ENCODE results near the gene NKAIN2.
"Not testable (repeated sequence)": the region's sequence is repeated elsewhere in the genome, so short reads cannot be mapped to it uniquely, and the experiment has no call there.

NKAIN2 gene

DNA sequence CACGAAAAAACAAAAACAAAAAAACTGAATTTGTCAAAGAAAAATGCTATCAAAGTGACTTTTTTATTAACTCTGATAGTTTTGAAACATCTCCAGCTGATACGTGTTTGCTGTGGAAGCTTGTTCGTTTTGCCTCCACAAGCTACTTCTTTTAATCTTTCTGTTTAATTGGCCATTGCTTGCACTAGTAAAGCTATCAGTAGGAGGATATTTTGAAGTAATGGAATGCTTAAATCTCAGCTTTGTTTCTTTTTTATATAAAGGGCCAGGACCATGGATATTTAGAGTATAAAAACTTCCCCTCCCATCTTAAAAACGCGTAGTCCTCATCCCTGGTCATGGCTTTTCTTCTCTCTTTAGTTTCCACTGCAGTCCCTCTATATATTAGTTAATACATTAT lies 344.0 kb downstream of the NKAIN2 start:
- TF ChIP-seq, protein P1, sequence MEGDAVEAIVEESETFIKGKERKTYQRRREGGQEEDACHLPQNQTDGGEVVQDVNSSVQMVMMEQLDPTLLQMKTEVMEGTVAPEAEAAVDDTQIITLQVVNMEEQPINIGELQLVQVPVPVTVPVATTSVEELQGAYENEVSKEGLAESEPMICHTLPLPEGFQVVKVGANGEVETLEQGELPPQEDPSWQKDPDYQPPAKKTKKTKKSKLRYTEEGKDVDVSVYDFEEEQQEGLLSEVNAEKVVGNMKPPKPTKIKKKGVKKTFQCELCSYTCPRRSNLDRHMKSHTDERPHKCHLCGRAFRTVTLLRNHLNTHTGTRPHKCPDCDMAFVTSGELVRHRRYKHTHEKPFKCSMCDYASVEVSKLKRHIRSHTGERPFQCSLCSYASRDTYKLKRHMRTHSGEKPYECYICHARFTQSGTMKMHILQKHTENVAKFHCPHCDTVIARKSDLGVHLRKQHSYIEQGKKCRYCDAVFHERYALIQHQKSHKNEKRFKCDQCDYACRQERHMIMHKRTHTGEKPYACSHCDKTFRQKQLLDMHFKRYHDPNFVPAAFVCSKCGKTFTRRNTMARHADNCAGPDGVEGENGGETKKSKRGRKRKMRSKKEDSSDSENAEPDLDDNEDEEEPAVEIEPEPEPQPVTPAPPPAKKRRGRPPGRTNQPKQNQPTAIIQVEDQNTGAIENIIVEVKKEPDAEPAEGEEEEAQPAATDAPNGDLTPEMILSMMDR (conservative IDR thresholded peaks at IDR 0.05; ENCODE audit: low read depth): no peak
- ChIA-PET POLR2A (ENCODE audit: low non-redundant PET) (no interaction called here), CTCF (interaction anchor here (0.6 kb wide), 2 partner anchors 247 to 1198 kb away, joined by 3 to 5 read pairs; no protein-coding TSS in a partner anchor)
- DNase-seq (ENCODE audit: low spot score): no peak
- no peak overlapping the region for H3K27ac ChIP-seq

DNA sequence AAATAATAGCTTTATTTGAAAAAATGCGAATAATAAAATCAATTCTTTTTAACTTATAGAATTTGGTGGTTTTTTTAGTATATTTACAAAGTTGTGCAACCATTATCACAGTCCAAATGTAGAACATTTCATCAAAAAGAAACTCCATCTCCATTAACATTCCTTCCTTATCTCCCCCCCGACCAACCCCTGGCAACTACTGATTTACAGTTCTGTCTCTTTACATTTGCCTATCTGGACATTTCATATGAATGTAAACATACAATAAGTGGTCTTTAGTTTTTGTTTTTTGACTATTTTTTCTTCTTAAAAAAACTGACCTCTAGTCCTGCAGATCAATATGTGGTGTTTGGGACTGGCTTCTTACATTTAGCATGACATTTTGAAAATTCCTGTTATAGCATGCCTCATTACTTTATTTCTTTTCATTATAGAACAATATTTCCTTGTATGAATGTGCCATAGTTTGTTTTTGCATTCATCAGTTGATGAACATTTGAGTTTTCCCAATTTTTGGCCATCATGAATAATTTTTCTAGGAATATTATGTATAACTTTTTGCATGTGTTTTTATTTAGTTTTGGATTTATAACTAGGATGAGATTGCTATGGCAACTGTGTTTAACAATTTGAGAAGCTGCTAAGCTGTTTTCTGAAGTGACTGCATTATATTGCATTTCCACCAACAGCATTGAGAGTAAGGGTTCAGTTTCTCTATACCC lies 344.7 kb downstream of the NKAIN2 start:
- DNase-seq (ENCODE audit: low spot score): no peak
- TF ChIP-seq, protein P1 (conservative IDR thresholded peaks at IDR 0.05; ENCODE audit: low read depth): no peak
- POLR2A ChIA-PET (ENCODE audit: low non-redundant PET): no interaction called here
- CTCF ChIA-PET: interaction anchor here (0.6 kb wide), 1 partner anchor 248 kb away, joined by 3 read pairs; no protein-coding TSS in a partner anchor
- no peak overlapping the region for H3K27ac ChIP-seq

DNA sequence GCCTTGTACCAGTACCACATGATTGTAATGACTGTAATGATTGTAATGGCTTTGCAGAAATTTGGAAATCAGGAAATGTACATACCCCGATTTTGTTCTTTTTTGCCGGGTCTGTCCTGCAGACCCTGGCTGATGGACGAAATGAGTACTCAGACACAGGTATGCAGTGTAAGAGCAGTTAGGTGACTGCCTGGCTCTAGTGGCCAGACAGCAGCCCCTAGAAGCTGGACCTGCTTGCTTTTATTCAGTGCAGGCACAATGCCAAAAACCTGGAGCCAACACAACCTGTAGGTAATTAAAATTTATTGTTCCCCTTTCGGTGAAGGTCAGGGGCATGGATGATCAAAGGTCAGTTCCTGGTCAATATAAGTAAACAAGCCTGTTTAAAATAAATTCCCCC lies 346.0 kb downstream of the NKAIN2 start:
- H3K27ac ChIP-seq: no peak overlapping the region
- no peak for DNase-seq (ENCODE audit: low spot score)
- ChIA-PET POLR2A (ENCODE audit: low non-redundant PET) (no interaction called here), CTCF (interaction anchor here (0.7 kb wide), 1 partner anchor 9 kb away, joined by 7 read pairs; no protein-coding TSS in a partner anchor)
- TF ChIP-seq, protein P1 (conservative IDR thresholded peaks at IDR 0.05; ENCODE audit: low read depth): no peak

DNA sequence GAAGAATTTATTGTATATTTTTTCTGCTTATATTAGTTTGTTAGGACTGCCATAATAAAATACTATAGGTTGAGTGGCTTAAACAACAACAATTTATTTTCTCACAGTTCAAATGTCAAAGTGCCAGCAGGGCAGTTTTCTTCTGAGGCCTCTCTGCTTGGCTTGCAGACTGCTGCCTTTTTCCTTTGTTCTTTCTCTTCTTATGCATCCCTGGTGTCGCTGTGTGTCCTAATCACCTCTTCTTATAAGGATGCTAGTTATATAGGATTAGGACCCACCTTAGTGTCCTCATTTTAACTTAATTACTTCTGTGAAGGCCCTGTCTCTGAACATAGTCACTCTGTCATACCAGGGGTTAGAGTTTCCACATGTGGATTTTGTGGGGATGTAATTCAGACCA lies 354.4 kb downstream of the NKAIN2 start:
- ChIA-PET POLR2A (ENCODE audit: low non-redundant PET) (no interaction called here), CTCF (no interaction called here)
- TF ChIP-seq, protein P1 (conservative IDR thresholded peaks at IDR 0.05; ENCODE audit: low read depth): no peak
- no peak for DNase-seq (ENCODE audit: low spot score)
- no peak overlapping the region for H3K27ac ChIP-seq

DNA sequence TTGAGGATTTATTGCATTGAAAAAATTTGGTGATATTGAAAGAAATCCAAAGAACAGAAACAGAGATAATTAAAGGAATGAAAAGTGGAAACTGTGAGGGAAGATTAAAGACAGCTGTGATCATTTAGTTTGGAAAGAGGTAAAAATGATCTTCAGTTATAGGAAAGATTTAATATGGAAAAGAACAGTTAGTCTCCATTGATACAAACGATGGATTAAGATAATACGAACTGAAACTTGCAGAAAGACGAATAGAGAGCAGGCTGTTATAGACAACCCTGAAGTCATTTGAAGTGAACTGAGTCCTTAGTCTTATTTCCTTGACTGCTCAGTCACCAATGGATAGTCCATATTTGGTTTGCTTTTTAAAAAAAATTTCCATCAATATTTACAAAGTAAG lies 360.0 kb downstream of the NKAIN2 start:
- ChIA-PET CTCF (no interaction called here), POLR2A (ENCODE audit: low non-redundant PET) (no interaction called here)
- TF ChIP-seq, protein P1 (conservative IDR thresholded peaks at IDR 0.05; ENCODE audit: low read depth): no peak
- H3K27ac ChIP-seq: no peak overlapping the region
- DNase-seq (ENCODE audit: low spot score): no peak

DNA sequence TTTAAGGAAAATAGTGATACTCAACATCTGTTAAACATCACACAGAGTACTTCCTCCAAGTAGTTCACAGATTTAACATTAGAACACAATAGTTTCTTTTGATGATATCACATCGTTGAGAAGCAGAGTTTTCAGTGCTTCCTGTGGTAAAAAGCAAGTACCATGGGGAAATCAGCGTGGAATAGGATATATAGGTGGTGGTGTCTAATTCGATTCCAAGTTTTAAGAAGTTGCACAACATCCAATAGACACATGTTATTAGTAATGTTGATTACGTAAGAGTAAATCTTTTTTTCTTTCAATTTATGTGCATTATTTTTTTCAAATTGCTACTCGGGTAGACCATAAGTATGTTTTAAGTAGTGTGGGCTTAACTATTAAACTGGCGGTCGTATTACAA lies 360.7 kb downstream of the NKAIN2 start:
- ChIA-PET CTCF (no interaction called here), POLR2A (ENCODE audit: low non-redundant PET) (no interaction called here)
- no peak for DNase-seq (ENCODE audit: low spot score)
- H3K27ac ChIP-seq: no peak overlapping the region
- TF ChIP-seq, protein P1 (conservative IDR thresholded peaks at IDR 0.05; ENCODE audit: low read depth): no peak

DNA sequence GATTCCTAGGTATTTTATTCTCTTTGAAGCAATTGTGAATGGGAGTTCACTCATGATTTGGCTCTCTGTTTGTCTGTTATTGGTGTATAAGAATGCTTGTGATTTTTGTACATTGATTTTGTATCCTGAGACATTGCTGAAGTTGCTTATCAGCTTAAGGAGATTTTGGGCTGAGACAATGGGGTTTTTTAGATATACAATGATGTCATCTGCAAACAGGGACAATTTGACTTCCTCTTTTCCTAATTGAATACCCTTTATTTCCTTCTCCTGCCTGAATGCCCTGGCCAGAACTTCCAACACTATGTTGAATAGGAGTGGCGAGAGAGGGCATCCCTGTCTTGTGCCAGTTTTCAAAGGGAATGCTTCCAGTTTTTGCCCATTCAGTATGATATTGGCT lies 363.6 kb downstream of the NKAIN2 start:
- POLR2A ChIA-PET (ENCODE audit: low non-redundant PET); CTCF ChIA-PET; DNase-seq (ENCODE audit: low spot score); H3K27ac ChIP-seq: not testable (repeated sequence)

Data from RWPE1 (cell line).